H9 (cell line): ENCODE data around the gene RNGTT. TPM values are rescaled to one million over a fixed set of nuclear protein-coding genes. Genes with fewer than 3 reads are reported as not detected.

ENCODE experiments used
- DNase-seq: peaks from one replicate; pipeline ENCODE4 v3.0.0-alpha.2; 2017
- H2AFZ ChIP-seq: one replicate; pipeline ENCODE4 v1.6.1; 2013; ENCODE audit warnings: mild to moderate bottlenecking, low read length, control low read depth, moderate library complexity
- H2AK5ac ChIP-seq: 2 replicates; pipeline ENCODE4 v1.6.1; 2013; ENCODE audit warnings: low read length, control low read depth, mixed read lengths; ENCODE audit not compliant: insufficient read length
- H2BK120ac ChIP-seq: one replicate; pipeline ENCODE4 v1.6.1; 2013; ENCODE audit warnings: low read depth, mild to moderate bottlenecking, low read length, control low read depth, inconsistent platforms; ENCODE audit not compliant: poor library complexity, severe bottlenecking
- H2BK12ac ChIP-seq: 2 replicates; pipeline ENCODE4 v1.6.1; 2013; ENCODE audit warnings: low read length, control low read depth, mixed read lengths, low read depth; ENCODE audit not compliant: insufficient read length
- H2BK15ac ChIP-seq: 2 replicates; pipeline ENCODE4 v1.6.1; 2013; ENCODE audit warnings: low read depth, low read length, control low read depth
- H2BK20ac ChIP-seq: one replicate; pipeline ENCODE4 v1.6.1; 2013; ENCODE audit warnings: low read depth, mild to moderate bottlenecking, low read length, control low read depth, inconsistent platforms; ENCODE audit not compliant: poor library complexity, severe bottlenecking
- H2BK5ac ChIP-seq: 2 replicates; pipeline ENCODE4 v1.6.1; 2013; ENCODE audit warnings: low read length, control low read depth, mixed read lengths; ENCODE audit not compliant: insufficient read length
- H3K14ac ChIP-seq: 2 replicates; pipeline ENCODE4 v1.6.1; 2013; ENCODE audit warnings: low read length, control low read depth; ENCODE audit not compliant: insufficient read depth
- H3K18ac ChIP-seq: 2 replicates; pipeline ENCODE4 v1.6.1; 2013; ENCODE audit warnings: low read depth, mild to moderate bottlenecking, mixed read lengths, low read length, control low read depth; ENCODE audit not compliant: insufficient read length
- H3K23ac ChIP-seq: 2 replicates; pipeline ENCODE4 v1.6.1; 2013; ENCODE audit warnings: low read length, control low read depth, mixed read lengths, low read depth; ENCODE audit not compliant: insufficient read length
- H3K23me2 ChIP-seq: 2 replicates; pipeline ENCODE4 v1.6.1; 2013; ENCODE audit warnings: low read depth, mild to moderate bottlenecking, mixed read lengths, low read length, control low read depth; ENCODE audit not compliant: insufficient read length, poor library complexity, severe bottlenecking
- H3K27ac ChIP-seq: 2 replicates; pipeline ENCODE4 v1.5.1; 2013; ENCODE audit warnings: low read length, control low read depth, mixed read lengths, low read depth; ENCODE audit not compliant: insufficient read length
- H3K27me3 ChIP-seq: 2 replicates; pipeline ENCODE4 v1.6.1; 2013; ENCODE audit warnings: low read length, control low read depth, inconsistent platforms; ENCODE audit not compliant: insufficient read depth
- H3K4ac ChIP-seq: 2 replicates; pipeline ENCODE4 v1.6.1; 2013; ENCODE audit warnings: low read depth, mild to moderate bottlenecking, control low read depth, inconsistent platforms, low read length, moderate library complexity
- H3K4me1 ChIP-seq: 2 replicates; pipeline ENCODE4 v1.6.1; 2013; ENCODE audit warnings: low read length, control low read depth, inconsistent platforms; ENCODE audit not compliant: insufficient read depth
- H3K4me2 ChIP-seq: 2 replicates; pipeline ENCODE4 v1.6.1; 2013; ENCODE audit warnings: low read length, control low read depth, mixed read lengths; ENCODE audit not compliant: insufficient read length, insufficient read depth
- H3K56ac ChIP-seq: 2 replicates; pipeline ENCODE4 v1.6.1; 2013; ENCODE audit warnings: low read depth, mild to moderate bottlenecking, mixed read lengths, low read length, control low read depth; ENCODE audit not compliant: insufficient read length
- H3K79me1 ChIP-seq: 2 replicates; pipeline ENCODE4 v1.6.1; 2013; ENCODE audit warnings: low read depth, mild to moderate bottlenecking, moderate library complexity, low read length, control low read depth, inconsistent platforms; ENCODE audit not compliant: insufficient read depth, poor library complexity, severe bottlenecking
- H3K79me2 ChIP-seq: 2 replicates; pipeline ENCODE4 v1.6.1; 2013; ENCODE audit warnings: low read length, control low read depth, inconsistent platforms; ENCODE audit not compliant: insufficient read depth
- H3K9ac ChIP-seq: 2 replicates; pipeline ENCODE4 v1.6.1; 2013; ENCODE audit warnings: low read length, control low read depth, mixed read lengths; ENCODE audit not compliant: insufficient read length; ENCODE audit errors: extremely low read depth
- H3K9me3 ChIP-seq: one replicate; pipeline ENCODE4 v1.6.1; 2013; ENCODE audit warnings: low read depth, low read length, inconsistent platforms; ENCODE audit not compliant: control insufficient read depth
- H3T11ph ChIP-seq: one replicate; pipeline ENCODE4 v1.6.1; 2013; ENCODE audit warnings: mild to moderate bottlenecking, low read length, control low read depth, inconsistent platforms
- H4K20me1 ChIP-seq: one replicate; pipeline ENCODE4 v1.6.1; 2013; ENCODE audit not compliant: control insufficient read depth, insufficient read length, insufficient read depth
- H4K5ac ChIP-seq: 2 replicates; pipeline ENCODE4 v1.6.1; 2013; ENCODE audit warnings: low read depth, mild to moderate bottlenecking, mixed read lengths, low read length, control low read depth; ENCODE audit not compliant: insufficient read length
- H4K8ac ChIP-seq: replicated peaks from 2 replicates; pipeline ENCODE4 v1.6.1; 2013; ENCODE audit warnings: low read length, control low read depth, mixed read lengths, low read depth; ENCODE audit not compliant: insufficient read length
- H4K91ac ChIP-seq: 2 replicates; pipeline ENCODE4 v1.6.1; 2013; ENCODE audit warnings: low read depth, mild to moderate bottlenecking, moderate library complexity, mixed read lengths, low read length, control low read depth; ENCODE audit not compliant: insufficient read length
- H3K27ac Mint-ChIP-seq, 3 experiments: 2 replicates in 2 of 3; 3 replicates in 1 of 3; pipeline ENCODE4 v1.8.0; 2020 to 2021; ENCODE audit warnings: mixed read lengths in 3 of 3, mild to moderate bottlenecking in 1 of 3, moderate library complexity in 1 of 3
- H3K27me3 Mint-ChIP-seq: 2 replicates; pipeline ENCODE4 v1.8.0; 2021; ENCODE audit warnings: low read depth, mild to moderate bottlenecking, moderate library complexity, mixed read lengths
- H3K36me3 Mint-ChIP-seq, 3 experiments: 2 replicates in 2 of 3; 3 replicates in 1 of 3; pipeline ENCODE4 v1.8.0; 2020 to 2021; ENCODE audit warnings: low read depth in 3 of 3, mixed read lengths in 3 of 3; ENCODE audit not compliant: insufficient read depth in 1 of 3
- H3K4me1 Mint-ChIP-seq, 2 experiments: 2 replicates each; pipeline ENCODE4 v1.8.0; 2020; ENCODE audit warnings: mixed read lengths in 2 of 2
- H3K4me3 Mint-ChIP-seq, 2 experiments: 2 replicates in 1 of 2; 3 replicates in 1 of 2; pipeline ENCODE4 v1.8.0; 2020 to 2021; ENCODE audit warnings: mild to moderate bottlenecking in 2 of 2, mixed read lengths in 2 of 2, moderate library complexity in 1 of 2
- H3K9me3 Mint-ChIP-seq, 2 experiments: 2 replicates in 1 of 2; 3 replicates in 1 of 2; pipeline ENCODE4 v1.8.0; 2020; ENCODE audit warnings: mild to moderate bottlenecking in 2 of 2, mixed read lengths in 2 of 2, moderate library complexity in 1 of 2
- WGBS: extraction: QIAGEN DNeasy Blood & Tissue Kit; methylation state at CpG from one replicate; pipeline ENCODE4 v1.1.7; 2013; ENCODE audit warnings: missing lambda C conversion rate, low lambda C conversion rate, mixed read lengths; ENCODE audit not compliant: insufficient read length; ENCODE audit errors: extremely low coverage; 5-methylcytosine and 5-hydroxymethylcytosine counted together
- total RNA-seq: library from RNA; stranded (reverse); gene quantifications from 2 replicates; pipeline ENCODE4 v1.2.1, GENCODE V29; 2021
- TF ChIP-seq, protein P1 (sequence below): fragments of 200-600 bp; sonication (generic); conservative IDR thresholded peaks from 3 replicates; pipeline ENCODE4 v1.8.0; 2021; ENCODE audit warnings: antibody characterized with exemption, mild to moderate bottlenecking

Gene RNGTT
- total RNA-seq, 1 experiment from 2014 or later = 20.5 TPM

DNA sequence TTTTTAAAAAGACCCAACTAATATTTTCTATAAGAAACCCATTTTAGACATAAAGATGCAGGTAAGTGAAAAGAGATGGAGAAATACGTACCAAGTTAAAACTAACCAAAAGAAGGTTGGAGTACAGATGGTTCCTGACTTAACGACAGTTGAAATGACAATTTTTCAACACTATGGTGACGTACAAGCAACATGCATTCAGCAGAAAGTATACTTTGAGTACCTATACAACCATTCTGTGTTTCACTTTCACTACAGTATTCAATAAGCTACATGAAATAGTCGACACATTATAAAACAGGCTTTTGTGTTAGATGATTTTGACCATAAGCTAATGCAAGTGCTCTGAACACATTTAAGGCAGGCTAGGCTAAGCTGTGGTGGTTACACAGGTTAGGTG, 228.9 kb downstream of the RNGTT start:
- no peak for DNase-seq
- Histone ChIP-seq H3T11ph (no peak overlapping the region), H3K79me1 (no peaks in the 10 kb centered on the region), H2AFZ (no peak overlapping the region), H4K91ac (no peak overlapping the region), H3K14ac (no peak overlapping the region), H3K23me2 (no peaks in the 10 kb centered on the region), H2BK5ac (no peak overlapping the region), H2BK15ac (no peak overlapping the region), H2AK5ac (no peak overlapping the region), H2BK20ac (no peak overlapping the region), H3K79me2 (no peaks in the 10 kb centered on the region), H3K23ac (no peak overlapping the region), H3K27ac (no peak overlapping the region), H3K56ac (no peak overlapping the region), H4K5ac (no peak overlapping the region), H3K4ac (no peak overlapping the region), H3K9me3 (no peaks in the 10 kb centered on the region), H3K9ac (no peak overlapping the region), H4K20me1 (no peaks in the 10 kb centered on the region), H3K4me2 (no peak overlapping the region), H2BK120ac (no peak overlapping the region), H3K18ac (no peak overlapping the region), H3K27me3 (no peaks in the 10 kb centered on the region), H3K4me1 (no peaks in the 10 kb centered on the region; the same call in 1 of the 2 replicates), H4K8ac (no peak overlapping the region), H2BK12ac (no peak overlapping the region)
- H3K27me3 Mint-ChIP-seq = peaks cover 4% of the 10 kb centered on the region; the same call in 1 of the 2 replicates
- H3K36me3 Mint-ChIP-seq = peaks cover 0 to 2% (median 0%) of the 10 kb centered on the region in 3 experiments; a peak in 1 of 7 replicates
- H3K4me3 Mint-ChIP-seq = no peak overlapping the region
- no peak overlapping the region for H3K27ac Mint-ChIP-seq
- no CpG with 5 or more reads among the region's 4 CpGs for WGBS
- peaks cover 35 to 39% of the 10 kb centered on the region in 2 experiments for H3K4me1 Mint-ChIP-seq
- TF ChIP-seq, protein P1, sequence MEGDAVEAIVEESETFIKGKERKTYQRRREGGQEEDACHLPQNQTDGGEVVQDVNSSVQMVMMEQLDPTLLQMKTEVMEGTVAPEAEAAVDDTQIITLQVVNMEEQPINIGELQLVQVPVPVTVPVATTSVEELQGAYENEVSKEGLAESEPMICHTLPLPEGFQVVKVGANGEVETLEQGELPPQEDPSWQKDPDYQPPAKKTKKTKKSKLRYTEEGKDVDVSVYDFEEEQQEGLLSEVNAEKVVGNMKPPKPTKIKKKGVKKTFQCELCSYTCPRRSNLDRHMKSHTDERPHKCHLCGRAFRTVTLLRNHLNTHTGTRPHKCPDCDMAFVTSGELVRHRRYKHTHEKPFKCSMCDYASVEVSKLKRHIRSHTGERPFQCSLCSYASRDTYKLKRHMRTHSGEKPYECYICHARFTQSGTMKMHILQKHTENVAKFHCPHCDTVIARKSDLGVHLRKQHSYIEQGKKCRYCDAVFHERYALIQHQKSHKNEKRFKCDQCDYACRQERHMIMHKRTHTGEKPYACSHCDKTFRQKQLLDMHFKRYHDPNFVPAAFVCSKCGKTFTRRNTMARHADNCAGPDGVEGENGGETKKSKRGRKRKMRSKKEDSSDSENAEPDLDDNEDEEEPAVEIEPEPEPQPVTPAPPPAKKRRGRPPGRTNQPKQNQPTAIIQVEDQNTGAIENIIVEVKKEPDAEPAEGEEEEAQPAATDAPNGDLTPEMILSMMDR = no peak
- no peaks in the 10 kb centered on the region; a peak in 1 of 5 replicates for H3K9me3 Mint-ChIP-seq
